Measurements from ENCODE around the gene COL18A1. TPM values are rescaled to one million over a fixed set of nuclear protein-coding genes. Genes with fewer than 3 reads are reported as not detected.

The COL18A1 gene
- total RNA-seq, 1 donor from 2014 or later: 271 TPM

DNA sequence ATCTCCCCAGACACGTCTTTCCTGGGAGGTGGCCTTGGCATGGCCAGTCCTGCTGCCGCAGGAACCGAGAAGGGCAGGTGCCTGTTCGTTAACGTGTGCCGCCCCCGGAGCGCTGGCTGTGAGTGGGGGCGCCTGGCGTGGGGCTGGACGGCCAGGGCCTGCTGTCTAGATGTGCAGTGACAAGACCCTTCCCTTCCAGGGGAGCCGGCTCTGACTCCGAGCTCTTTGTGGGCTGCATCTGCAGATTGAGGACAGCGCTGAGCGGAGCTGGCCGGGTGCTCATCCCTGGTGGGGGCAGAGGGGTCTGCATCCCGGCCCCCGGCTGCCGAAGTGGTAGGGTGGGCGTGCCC lies 13.0 kb downstream of the COL18A1 start:
- TF ChIP-seq, protein P1, sequence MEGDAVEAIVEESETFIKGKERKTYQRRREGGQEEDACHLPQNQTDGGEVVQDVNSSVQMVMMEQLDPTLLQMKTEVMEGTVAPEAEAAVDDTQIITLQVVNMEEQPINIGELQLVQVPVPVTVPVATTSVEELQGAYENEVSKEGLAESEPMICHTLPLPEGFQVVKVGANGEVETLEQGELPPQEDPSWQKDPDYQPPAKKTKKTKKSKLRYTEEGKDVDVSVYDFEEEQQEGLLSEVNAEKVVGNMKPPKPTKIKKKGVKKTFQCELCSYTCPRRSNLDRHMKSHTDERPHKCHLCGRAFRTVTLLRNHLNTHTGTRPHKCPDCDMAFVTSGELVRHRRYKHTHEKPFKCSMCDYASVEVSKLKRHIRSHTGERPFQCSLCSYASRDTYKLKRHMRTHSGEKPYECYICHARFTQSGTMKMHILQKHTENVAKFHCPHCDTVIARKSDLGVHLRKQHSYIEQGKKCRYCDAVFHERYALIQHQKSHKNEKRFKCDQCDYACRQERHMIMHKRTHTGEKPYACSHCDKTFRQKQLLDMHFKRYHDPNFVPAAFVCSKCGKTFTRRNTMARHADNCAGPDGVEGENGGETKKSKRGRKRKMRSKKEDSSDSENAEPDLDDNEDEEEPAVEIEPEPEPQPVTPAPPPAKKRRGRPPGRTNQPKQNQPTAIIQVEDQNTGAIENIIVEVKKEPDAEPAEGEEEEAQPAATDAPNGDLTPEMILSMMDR (IDR thresholded peaks at IDR 0.05; ENCODE audit: unreplicated experiment): no peak
- Mint-ChIP-seq H3K4me1 (ENCODE audit: low read depth) (peaks cover 33% of the 10 kb centered on the region), H3K9me3 (ENCODE audit: low read depth) (no peaks in the 10 kb centered on the region), H3K27me3 (no peaks in the 10 kb centered on the region), H3K27ac (no peak overlapping the region), H3K36me3 (ENCODE audit: insufficient read depth) (no peaks in the 10 kb centered on the region), H3K4me3 (ENCODE audit: low read depth) (no peak overlapping the region)
- no peak for DNase-seq (ENCODE audit: low spot score, unreplicated experiment)

- Mint-ChIP-seq H3K36me3 (ENCODE audit: insufficient read depth) (no peaks in the 10 kb centered on the region), H3K4me1 (ENCODE audit: low read depth) (peaks cover 36% of the 10 kb centered on the region), H3K4me3 (ENCODE audit: low read depth) (no peak overlapping the region), H3K27ac (peak overlapping the region; percentile 60), H3K27me3 (no peaks in the 10 kb centered on the region), H3K9me3 (ENCODE audit: low read depth) (no peaks in the 10 kb centered on the region)
- DNase-seq (ENCODE audit: low spot score, unreplicated experiment): no peak
- TF ChIP-seq, protein P1 (IDR thresholded peaks at IDR 0.05; ENCODE audit: unreplicated experiment): no peak
Observed at GRCh38 chr21:45418301-45419071, 13.5 kb downstream of the COL18A1 start.

GRCh38 chr21:45419162-45419561 lies 14.2 kb downstream of the COL18A1 start:
- TF ChIP-seq, protein P1 (IDR thresholded peaks at IDR 0.05; ENCODE audit: unreplicated experiment): no peak
- H3K27ac Mint-ChIP-seq: peak overlapping the region; percentile 60
- peaks cover 39% of the 10 kb centered on the region for H3K4me1 Mint-ChIP-seq (ENCODE audit: low read depth)
- no peak overlapping the region for H3K4me3 Mint-ChIP-seq (ENCODE audit: low read depth)
- DNase-seq (ENCODE audit: low spot score, unreplicated experiment): no peak
- H3K36me3 Mint-ChIP-seq (ENCODE audit: insufficient read depth): no peaks in the 10 kb centered on the region
- H3K9me3 Mint-ChIP-seq (ENCODE audit: low read depth): no peaks in the 10 kb centered on the region
- H3K27me3 Mint-ChIP-seq: no peaks in the 10 kb centered on the region

GRCh38 chr21:45420061-45421041 lies 15.4 kb downstream of the COL18A1 start:
- DNase-seq (ENCODE audit: low spot score, unreplicated experiment): no peak
- Mint-ChIP-seq H3K27ac (no peak overlapping the region), H3K27me3 (no peaks in the 10 kb centered on the region), H3K4me1 (ENCODE audit: low read depth) (peaks cover 40% of the 10 kb centered on the region), H3K36me3 (ENCODE audit: insufficient read depth) (no peaks in the 10 kb centered on the region), H3K9me3 (ENCODE audit: low read depth) (no peaks in the 10 kb centered on the region), H3K4me3 (ENCODE audit: low read depth) (no peak overlapping the region)
- TF ChIP-seq, protein P1 (IDR thresholded peaks at IDR 0.05; ENCODE audit: unreplicated experiment): no peak

DNA sequence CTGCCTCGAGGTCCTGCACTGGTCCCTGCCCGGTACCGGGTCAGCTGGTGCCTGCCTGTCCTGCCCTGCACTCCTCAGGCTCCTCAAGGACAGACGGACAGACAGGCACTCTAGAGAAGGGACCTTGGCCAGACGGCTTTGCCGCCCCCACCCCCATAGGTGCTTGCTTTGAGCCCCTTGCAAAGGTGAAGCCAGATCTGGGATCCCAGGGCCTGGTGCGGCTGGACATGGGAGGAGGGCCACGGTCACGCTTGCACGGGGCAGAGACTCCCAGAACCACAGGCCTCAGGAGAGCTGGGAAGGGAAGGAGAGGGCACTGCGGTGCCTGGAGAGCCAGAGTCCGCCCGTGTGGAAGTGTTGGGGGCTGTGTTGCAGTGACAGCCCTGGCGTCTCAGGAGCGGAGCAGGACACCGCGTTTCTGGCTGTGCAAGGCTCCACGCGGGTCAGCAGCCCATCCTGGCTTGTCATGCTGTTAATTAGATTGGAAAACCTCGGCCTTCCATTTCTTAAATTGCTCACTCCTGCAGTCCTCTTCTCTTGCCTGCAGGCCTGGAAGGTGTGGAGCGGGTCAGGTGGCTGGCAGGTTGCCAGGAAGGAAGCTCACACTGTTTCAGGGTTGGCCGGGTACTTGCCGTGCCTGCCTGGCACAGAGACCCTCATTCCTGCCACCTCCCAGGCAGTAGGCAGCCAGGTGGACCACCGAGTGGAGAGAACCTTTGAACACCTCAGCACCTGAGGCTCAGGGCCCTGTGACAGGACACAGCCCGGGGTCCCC lies 16.3 kb downstream of the COL18A1 start:
- TF ChIP-seq, protein P1 (IDR thresholded peaks at IDR 0.05; ENCODE audit: unreplicated experiment): no peak
- Mint-ChIP-seq H3K27ac (no peak overlapping the region), H3K36me3 (ENCODE audit: insufficient read depth) (no peaks in the 10 kb centered on the region), H3K4me1 (ENCODE audit: low read depth) (peaks cover 41% of the 10 kb centered on the region), H3K9me3 (ENCODE audit: low read depth) (no peaks in the 10 kb centered on the region), H3K4me3 (ENCODE audit: low read depth) (no peak overlapping the region), H3K27me3 (no peaks in the 10 kb centered on the region)
- no peak for DNase-seq (ENCODE audit: low spot score, unreplicated experiment)

Data from progenitor cell of endocrine pancreas (in vitro differentiated cells).